Kidney glomerular epithelial cell (primary cell): Measurements from ENCODE around the gene WWOX.

ENCODE experiments used
- DNase-seq: peaks from one replicate; lab custom pipeline; 2025; lab: John Stamatoyannopoulos, UW

Gene WWOX

GRCh38 chr16:79150151-79150550 is 1050.7 kb downstream of the WWOX start:
- peak; percentile 7 for DNase-seq

GRCh38 chr16:79150632-79151310 is 1051.3 kb downstream of the WWOX start:
- DNase-seq = no peak

- no peak for DNase-seq
Observed at GRCh38 chr16:79154086-79154485, 1054.6 kb downstream of the WWOX start.

- no peak for DNase-seq
Observed at GRCh38 chr16:79155471-79155870, 1056.0 kb downstream of the WWOX start.

GRCh38 chr16:79155904-79156303 is 1056.5 kb downstream of the WWOX start:
- DNase-seq = no peak

GRCh38 chr16:79156761-79157160 is 1057.3 kb downstream of the WWOX start:
- no peak for DNase-seq

- no peak for DNase-seq
Observed at GRCh38 chr16:79158337-79158736, 1058.9 kb downstream of the WWOX start.

- no peak for DNase-seq
Observed at GRCh38 chr16:79159261-79160049, 1060.0 kb downstream of the WWOX start.

- no peak for DNase-seq
Observed at GRCh38 chr16:79162977-79163376, 1063.5 kb downstream of the WWOX start.

- DNase-seq = no peak
Observed at GRCh38 chr16:79163691-79164387, 1064.4 kb downstream of the WWOX start.

- DNase-seq = no peak
Observed at GRCh38 chr16:79164388-79164995, 1065.0 kb downstream of the WWOX start.

- no peak for DNase-seq
Observed at GRCh38 chr16:79165079-79165478, 1065.6 kb downstream of the WWOX start.

GRCh38 chr16:79165506-79165905 is 1066.1 kb downstream of the WWOX start:
- DNase-seq = no peak

- DNase-seq = no peak
Observed at GRCh38 chr16:79167893-79168292, 1068.4 kb downstream of the WWOX start.

GRCh38 chr16:79168321-79168720 is 1068.9 kb downstream of the WWOX start:
- no peak for DNase-seq

- no peak for DNase-seq
Observed at GRCh38 chr16:79169239-79169638, 1069.8 kb downstream of the WWOX start.

GRCh38 chr16:79170555-79171246 is 1071.2 kb downstream of the WWOX start:
- no peak for DNase-seq

GRCh38 chr16:79171504-79171903 is 1072.0 kb downstream of the WWOX start:
- DNase-seq = no peak

GRCh38 chr16:79171931-79172705 is 1072.7 kb downstream of the WWOX start:
- no peak for DNase-seq

- no peak for DNase-seq
Observed at GRCh38 chr16:79172976-79173500, 1073.6 kb downstream of the WWOX start.

- DNase-seq = no peak
Observed at GRCh38 chr16:79173919-79174318, 1074.5 kb downstream of the WWOX start.
